ENCODE results near the gene SLC6A6. TPM values are rescaled to one million over a fixed set of nuclear protein-coding genes. Genes with fewer than 3 reads are reported as not detected.

Gene SLC6A6
- total and polyA plus RNA-seq, 2 experiments from 2014 or later: 27.5 to 150 TPM

DNA sequence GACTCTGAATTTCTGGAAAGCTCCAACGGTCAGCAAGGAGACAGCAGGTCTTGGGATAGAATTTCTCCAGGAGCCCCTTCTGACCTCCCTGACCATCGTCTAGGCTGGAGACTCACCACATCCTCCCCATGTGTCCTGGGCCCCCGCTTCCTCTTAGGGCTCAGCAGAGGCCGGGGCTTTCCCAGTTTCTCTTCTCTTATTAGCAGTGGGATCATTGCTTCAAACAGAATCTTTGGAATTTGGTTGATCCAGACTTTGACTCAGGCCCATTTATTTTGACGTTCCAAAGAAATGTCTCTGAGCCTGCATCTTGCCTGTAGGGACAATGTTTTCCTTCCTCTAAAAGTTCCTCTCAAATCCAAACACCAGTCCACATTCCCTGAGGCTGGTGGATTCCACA, 38.4 kb upstream of the SLC6A6 start:
- no peak for TF ChIP-seq ZNF331 (CRISPR knock-in tag; IDR thresholded peaks at IDR 0.05; ENCODE audit: low read depth)
- TF ChIP-seq NANOG (IDR thresholded peaks at IDR 0.05; ENCODE audit: borderline replicate concordance): no peak
- TF ChIP-seq CREB1 (CRISPR knock-in tag; IDR thresholded peaks at IDR 0.05; ENCODE audit: low read depth): no peak
- no peak for TF ChIP-seq STAT1 (IDR thresholded peaks at IDR 0.05; ENCODE audit: unreplicated experiment)
- Histone ChIP-seq H3K27ac (ENCODE audit: low read depth) (no peak overlapping the region), H3K4me1 (ENCODE audit: insufficient read depth) (no peaks in the 10 kb centered on the region), H3K9me2 (ENCODE audit: insufficient read depth) (no peaks in the 10 kb centered on the region), H3K27me3 (ENCODE audit: insufficient read depth) (no peaks in the 10 kb centered on the region), H4K20me1 (replicated peaks; ENCODE audit: insufficient read depth) (no peaks in the 10 kb centered on the region), H3K36me3 (ENCODE audit: insufficient read depth) (no peaks in the 10 kb centered on the region), H2AFZ (no peak overlapping the region), H3K4me2 (no peak overlapping the region), H3K79me2 (replicated peaks; ENCODE audit: insufficient read depth) (no peaks in the 10 kb centered on the region), H3K4me3 (no peak overlapping the region), H3F3A (replicated peaks; ENCODE audit: low read depth) (no peaks in the 10 kb centered on the region)
- Mint-ChIP-seq H3K27me3 (ENCODE audit: insufficient read depth, low read depth, poor library complexity) (peaks cover 9% of the 10 kb centered on the region), H3K36me3 (ENCODE audit: low read depth) (no peaks in the 10 kb centered on the region), H3K27ac (no peak overlapping the region), H3K4me3 (no peak overlapping the region), H3K4me1 (peaks cover 15% of the 10 kb centered on the region), H3K9me3 (no peaks in the 10 kb centered on the region; the same call in 2 of the 3 replicates)
- no peak for DNase-seq (ENCODE audit: low spot score)
- no peak for ATAC-seq

DNA sequence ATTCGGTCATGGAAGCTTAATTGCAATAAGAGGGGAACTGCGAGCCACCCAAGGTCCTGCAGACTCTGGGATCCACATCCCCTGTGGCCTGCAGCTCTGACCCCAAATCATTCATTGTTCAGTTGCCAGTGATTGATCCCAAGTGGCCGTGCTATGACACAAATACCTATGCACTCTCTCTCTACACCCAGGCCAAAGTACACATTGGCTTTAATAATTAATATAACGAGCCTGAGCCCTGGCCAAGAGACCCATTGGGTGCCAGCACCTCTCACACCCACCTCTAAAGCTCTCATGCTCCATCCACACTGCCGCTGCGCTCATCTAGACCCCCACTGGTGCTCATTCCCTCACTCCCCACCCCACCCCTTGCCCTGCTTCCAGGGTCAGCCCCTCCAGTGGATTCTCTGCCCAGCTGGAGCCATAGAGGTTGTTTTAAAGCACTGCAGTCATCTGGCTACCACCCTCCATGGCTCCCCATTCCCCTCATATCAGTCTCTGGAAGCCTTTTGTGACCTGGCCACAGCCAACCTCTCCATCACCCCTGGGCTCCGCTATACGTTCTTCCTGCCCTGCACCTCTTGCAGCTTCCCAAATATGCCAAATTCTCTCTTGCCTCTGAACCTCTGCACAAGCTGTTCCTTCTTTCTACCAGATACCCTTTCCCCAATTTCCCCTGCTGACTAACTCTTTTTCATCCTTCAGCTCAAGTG, 37.7 kb upstream of the SLC6A6 start:
- H3K4me2 ChIP-seq: no peak overlapping the region
- H3K4me1 ChIP-seq (ENCODE audit: insufficient read depth): no peaks in the 10 kb centered on the region
- H3K4me3 ChIP-seq: no peak overlapping the region
- H3K9me2 ChIP-seq (ENCODE audit: insufficient read depth): no peaks in the 10 kb centered on the region
- H4K20me1 ChIP-seq (replicated peaks; ENCODE audit: insufficient read depth): no peaks in the 10 kb centered on the region
- Mint-ChIP-seq H3K27ac (no peak overlapping the region), H3K36me3 (ENCODE audit: low read depth) (no peaks in the 10 kb centered on the region), H3K4me3 (no peak overlapping the region), H3K27me3 (ENCODE audit: insufficient read depth, low read depth, poor library complexity) (peaks cover 9% of the 10 kb centered on the region), H3K9me3 (no peaks in the 10 kb centered on the region), H3K4me1 (peaks cover 15% of the 10 kb centered on the region)
- no peaks in the 10 kb centered on the region for H3K27me3 ChIP-seq (ENCODE audit: insufficient read depth)
- no peak for DNase-seq (ENCODE audit: low spot score)
- H3K79me2 ChIP-seq (replicated peaks; ENCODE audit: insufficient read depth): no peaks in the 10 kb centered on the region
- no peak for ATAC-seq
- no peak overlapping the region for H2AFZ ChIP-seq
- no peaks in the 10 kb centered on the region for H3F3A ChIP-seq (replicated peaks; ENCODE audit: low read depth)
- TF ChIP-seq CREB1 (CRISPR knock-in tag; IDR thresholded peaks at IDR 0.05; ENCODE audit: low read depth): no peak
- TF ChIP-seq ZNF331 (CRISPR knock-in tag; IDR thresholded peaks at IDR 0.05; ENCODE audit: low read depth): no peak
- no peak for TF ChIP-seq JUNB (IDR thresholded peaks at IDR 0.05; ENCODE audit: unreplicated experiment)
- TF ChIP-seq POLR2AphosphoS5 (IDR thresholded peaks at IDR 0.05; ENCODE audit: low read depth): no peak
- TF ChIP-seq, protein P1, sequence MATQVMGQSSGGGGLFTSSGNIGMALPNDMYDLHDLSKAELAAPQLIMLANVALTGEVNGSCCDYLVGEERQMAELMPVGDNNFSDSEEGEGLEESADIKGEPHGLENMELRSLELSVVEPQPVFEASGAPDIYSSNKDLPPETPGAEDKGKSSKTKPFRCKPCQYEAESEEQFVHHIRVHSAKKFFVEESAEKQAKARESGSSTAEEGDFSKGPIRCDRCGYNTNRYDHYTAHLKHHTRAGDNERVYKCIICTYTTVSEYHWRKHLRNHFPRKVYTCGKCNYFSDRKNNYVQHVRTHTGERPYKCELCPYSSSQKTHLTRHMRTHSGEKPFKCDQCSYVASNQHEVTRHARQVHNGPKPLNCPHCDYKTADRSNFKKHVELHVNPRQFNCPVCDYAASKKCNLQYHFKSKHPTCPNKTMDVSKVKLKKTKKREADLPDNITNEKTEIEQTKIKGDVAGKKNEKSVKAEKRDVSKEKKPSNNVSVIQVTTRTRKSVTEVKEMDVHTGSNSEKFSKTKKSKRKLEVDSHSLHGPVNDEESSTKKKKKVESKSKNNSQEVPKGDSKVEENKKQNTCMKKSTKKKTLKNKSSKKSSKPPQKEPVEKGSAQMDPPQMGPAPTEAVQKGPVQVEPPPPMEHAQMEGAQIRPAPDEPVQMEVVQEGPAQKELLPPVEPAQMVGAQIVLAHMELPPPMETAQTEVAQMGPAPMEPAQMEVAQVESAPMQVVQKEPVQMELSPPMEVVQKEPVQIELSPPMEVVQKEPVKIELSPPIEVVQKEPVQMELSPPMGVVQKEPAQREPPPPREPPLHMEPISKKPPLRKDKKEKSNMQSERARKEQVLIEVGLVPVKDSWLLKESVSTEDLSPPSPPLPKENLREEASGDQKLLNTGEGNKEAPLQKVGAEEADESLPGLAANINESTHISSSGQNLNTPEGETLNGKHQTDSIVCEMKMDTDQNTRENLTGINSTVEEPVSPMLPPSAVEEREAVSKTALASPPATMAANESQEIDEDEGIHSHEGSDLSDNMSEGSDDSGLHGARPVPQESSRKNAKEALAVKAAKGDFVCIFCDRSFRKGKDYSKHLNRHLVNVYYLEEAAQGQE (IDR thresholded peaks at IDR 0.05; ENCODE audit: unreplicated experiment): no peak
- TF ChIP-seq NANOG (IDR thresholded peaks at IDR 0.05; ENCODE audit: borderline replicate concordance): no peak
- no peak for TF ChIP-seq ZNF114 (CRISPR knock-in tag; IDR thresholded peaks at IDR 0.05)
- no peak for TF ChIP-seq EZH2 (IDR thresholded peaks at IDR 0.05; ENCODE audit: low read depth, unreplicated experiment)
- TF ChIP-seq, protein P2, sequence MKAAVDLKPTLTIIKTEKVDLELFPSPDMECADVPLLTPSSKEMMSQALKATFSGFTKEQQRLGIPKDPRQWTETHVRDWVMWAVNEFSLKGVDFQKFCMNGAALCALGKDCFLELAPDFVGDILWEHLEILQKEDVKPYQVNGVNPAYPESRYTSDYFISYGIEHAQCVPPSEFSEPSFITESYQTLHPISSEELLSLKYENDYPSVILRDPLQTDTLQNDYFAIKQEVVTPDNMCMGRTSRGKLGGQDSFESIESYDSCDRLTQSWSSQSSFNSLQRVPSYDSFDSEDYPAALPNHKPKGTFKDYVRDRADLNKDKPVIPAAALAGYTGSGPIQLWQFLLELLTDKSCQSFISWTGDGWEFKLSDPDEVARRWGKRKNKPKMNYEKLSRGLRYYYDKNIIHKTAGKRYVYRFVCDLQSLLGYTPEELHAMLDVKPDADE (IDR thresholded peaks at IDR 0.05): no peak
- TF ChIP-seq, protein P3, sequence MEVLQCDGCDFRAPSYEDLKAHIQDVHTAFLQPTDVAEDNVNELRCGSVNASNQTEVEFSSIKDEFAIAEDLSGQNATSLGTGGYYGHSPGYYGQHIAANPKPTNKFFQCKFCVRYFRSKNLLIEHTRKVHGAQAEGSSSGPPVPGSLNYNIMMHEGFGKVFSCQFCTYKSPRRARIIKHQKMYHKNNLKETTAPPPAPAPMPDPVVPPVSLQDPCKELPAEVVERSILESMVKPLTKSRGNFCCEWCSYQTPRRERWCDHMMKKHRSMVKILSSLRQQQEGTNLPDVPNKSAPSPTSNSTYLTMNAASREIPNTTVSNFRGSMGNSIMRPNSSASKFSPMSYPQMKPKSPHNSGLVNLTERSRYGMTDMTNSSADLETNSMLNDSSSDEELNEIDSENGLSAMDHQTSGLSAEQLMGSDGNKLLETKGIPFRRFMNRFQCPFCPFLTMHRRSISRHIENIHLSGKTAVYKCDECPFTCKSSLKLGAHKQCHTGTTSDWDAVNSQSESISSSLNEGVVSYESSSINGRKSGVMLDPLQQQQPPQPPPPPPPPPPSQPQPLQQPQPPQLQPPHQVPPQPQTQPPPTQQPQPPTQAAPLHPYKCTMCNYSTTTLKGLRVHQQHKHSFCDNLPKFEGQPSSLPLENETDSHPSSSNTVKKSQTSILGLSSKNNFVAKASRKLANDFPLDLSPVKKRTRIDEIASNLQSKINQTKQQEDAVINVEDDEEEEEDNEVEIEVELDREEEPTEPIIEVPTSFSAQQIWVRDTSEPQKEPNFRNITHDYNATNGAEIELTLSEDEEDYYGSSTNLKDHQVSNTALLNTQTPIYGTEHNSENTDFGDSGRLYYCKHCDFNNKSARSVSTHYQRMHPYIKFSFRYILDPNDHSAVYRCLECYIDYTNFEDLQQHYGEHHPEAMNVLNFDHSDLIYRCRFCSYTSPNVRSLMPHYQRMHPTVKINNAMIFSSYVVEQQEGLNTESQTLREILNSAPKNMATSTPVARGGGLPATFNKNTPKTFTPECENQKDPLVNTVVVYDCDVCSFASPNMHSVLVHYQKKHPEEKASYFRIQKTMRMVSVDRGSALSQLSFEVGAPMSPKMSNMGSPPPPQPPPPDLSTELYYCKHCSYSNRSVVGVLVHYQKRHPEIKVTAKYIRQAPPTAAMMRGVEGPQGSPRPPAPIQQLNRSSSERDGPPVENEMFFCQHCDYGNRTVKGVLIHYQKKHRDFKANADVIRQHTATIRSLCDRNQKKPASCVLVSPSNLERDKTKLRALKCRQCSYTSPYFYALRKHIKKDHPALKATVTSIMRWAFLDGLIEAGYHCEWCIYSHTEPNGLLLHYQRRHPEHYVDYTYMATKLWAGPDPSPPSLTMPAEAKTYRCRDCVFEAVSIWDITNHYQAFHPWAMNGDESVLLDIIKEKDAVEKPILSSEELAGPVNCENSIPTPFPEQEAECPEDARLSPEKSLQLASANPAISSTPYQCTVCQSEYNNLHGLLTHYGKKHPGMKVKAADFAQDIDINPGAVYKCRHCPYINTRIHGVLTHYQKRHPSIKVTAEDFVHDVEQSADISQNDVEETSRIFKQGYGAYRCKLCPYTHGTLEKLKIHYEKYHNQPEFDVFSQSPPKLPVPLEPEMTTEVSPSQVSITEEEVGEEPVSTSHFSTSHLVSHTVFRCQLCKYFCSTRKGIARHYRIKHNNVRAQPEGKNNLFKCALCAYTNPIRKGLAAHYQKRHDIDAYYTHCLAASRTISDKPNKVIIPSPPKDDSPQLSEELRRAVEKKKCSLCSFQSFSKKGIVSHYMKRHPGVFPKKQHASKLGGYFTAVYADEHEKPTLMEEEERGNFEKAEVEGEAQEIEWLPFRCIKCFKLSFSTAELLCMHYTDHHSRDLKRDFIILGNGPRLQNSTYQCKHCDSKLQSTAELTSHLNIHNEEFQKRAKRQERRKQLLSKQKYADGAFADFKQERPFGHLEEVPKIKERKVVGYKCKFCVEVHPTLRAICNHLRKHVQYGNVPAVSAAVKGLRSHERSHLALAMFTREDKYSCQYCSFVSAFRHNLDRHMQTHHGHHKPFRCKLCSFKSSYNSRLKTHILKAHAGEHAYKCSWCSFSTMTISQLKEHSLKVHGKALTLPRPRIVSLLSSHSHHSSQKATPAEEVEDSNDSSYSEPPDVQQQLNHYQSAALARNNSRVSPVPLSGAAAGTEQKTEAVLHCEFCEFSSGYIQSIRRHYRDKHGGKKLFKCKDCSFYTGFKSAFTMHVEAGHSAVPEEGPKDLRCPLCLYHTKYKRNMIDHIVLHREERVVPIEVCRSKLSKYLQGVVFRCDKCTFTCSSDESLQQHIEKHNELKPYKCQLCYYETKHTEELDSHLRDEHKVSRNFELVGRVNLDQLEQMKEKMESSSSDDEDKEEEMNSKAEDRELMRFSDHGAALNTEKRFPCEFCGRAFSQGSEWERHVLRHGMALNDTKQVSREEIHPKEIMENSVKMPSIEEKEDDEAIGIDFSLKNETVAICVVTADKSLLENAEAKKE (CRISPR knock-in tag; IDR thresholded peaks at IDR 0.05): no peak
- no peak for TF ChIP-seq STAT1 (IDR thresholded peaks at IDR 0.05; ENCODE audit: unreplicated experiment)
- no peak overlapping the region for H3K27ac ChIP-seq (ENCODE audit: low read depth)
- H3K36me3 ChIP-seq (ENCODE audit: insufficient read depth): no peaks in the 10 kb centered on the region

All from GM23338 (cell line).